Measurements from ENCODE around the gene SPATA7. TPM values are rescaled to one million over a fixed set of nuclear protein-coding genes. Genes with fewer than 3 reads are reported as not detected.

The SPATA7 gene
- total and polyA plus RNA-seq, 4 donors: 2.9 to 5.0 (median 4.4) TPM

DNA sequence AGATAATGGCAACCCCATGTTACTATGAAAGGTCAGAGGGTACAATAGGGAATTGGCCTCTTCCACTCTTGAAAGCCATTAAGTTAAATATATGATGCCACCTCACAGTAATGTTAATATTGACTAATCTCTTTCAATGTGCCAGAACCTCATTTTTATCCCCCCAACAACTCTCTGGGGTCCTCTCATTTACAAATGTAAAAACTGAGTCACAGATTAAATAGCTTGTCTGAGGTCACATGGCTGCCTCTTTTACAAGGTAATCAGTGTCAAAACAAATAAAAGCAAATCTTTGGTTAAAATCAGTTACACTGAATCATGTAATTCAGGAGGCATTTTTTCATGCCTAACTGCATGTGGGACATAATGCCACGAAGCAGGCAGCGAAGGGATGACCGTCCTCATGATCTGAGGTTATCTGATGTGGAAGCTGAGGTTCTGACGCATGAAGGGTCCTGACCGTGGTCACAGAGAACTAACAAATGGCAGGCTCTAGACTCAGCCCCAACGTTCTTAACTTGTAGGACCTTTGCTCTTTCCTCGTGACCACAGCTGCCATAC, 90.8 kb downstream of the SPATA7 start:
- WGBS: 93% methylated on average over 7 of the region's 7 CpGs
- H3K9ac ChIP-seq (ENCODE audit: low read depth in 1 of 2, low read length in 2 of 2): no peak overlapping the region
- DNase-seq (ENCODE audit: low spot score): no peak
- TF ChIP-seq ATF3 (IDR thresholded peaks at IDR 0.05): no peak
- TF ChIP-seq GABPA (IDR thresholded peaks at IDR 0.05 in 1 of 2, conservative IDR thresholded peaks at IDR 0.05 in 1 of 2): no peak
- TF ChIP-seq NR2F2 (IDR thresholded peaks at IDR 0.05): no peak
- no peak for TF ChIP-seq JUND (IDR thresholded peaks at IDR 0.05)
- no peak for TF ChIP-seq FOXA1 (IDR thresholded peaks at IDR 0.05)
- no peak for TF ChIP-seq HNF4G (IDR thresholded peaks at IDR 0.05)
- TF ChIP-seq EGR1 (IDR thresholded peaks at IDR 0.05; ENCODE audit: low read depth in 2 of 2): no peak
- no peak for TF ChIP-seq HNF4A (conservative IDR thresholded peaks at IDR 0.05)
- no peak for TF ChIP-seq FOXA2 (IDR thresholded peaks at IDR 0.05)
- TF ChIP-seq RAD21 (IDR thresholded peaks at IDR 0.05): no peak
- no peak for TF ChIP-seq MAX (IDR thresholded peaks at IDR 0.05)
- TF ChIP-seq CTCF (IDR thresholded peaks at IDR 0.05; ENCODE audit: low read depth, low read length, missing input control): no peak
- TF ChIP-seq SP1 (IDR thresholded peaks at IDR 0.05): no peak
- TF ChIP-seq RXRA (IDR thresholded peaks at IDR 0.05): no peak
- no peak for TF ChIP-seq ZBTB33 (IDR thresholded peaks at IDR 0.05)
- no peak for TF ChIP-seq TAF1 (conservative IDR thresholded peaks at IDR 0.05)
- no peak for TF ChIP-seq YY1 (IDR thresholded peaks at IDR 0.05)
- TF ChIP-seq, protein P1, sequence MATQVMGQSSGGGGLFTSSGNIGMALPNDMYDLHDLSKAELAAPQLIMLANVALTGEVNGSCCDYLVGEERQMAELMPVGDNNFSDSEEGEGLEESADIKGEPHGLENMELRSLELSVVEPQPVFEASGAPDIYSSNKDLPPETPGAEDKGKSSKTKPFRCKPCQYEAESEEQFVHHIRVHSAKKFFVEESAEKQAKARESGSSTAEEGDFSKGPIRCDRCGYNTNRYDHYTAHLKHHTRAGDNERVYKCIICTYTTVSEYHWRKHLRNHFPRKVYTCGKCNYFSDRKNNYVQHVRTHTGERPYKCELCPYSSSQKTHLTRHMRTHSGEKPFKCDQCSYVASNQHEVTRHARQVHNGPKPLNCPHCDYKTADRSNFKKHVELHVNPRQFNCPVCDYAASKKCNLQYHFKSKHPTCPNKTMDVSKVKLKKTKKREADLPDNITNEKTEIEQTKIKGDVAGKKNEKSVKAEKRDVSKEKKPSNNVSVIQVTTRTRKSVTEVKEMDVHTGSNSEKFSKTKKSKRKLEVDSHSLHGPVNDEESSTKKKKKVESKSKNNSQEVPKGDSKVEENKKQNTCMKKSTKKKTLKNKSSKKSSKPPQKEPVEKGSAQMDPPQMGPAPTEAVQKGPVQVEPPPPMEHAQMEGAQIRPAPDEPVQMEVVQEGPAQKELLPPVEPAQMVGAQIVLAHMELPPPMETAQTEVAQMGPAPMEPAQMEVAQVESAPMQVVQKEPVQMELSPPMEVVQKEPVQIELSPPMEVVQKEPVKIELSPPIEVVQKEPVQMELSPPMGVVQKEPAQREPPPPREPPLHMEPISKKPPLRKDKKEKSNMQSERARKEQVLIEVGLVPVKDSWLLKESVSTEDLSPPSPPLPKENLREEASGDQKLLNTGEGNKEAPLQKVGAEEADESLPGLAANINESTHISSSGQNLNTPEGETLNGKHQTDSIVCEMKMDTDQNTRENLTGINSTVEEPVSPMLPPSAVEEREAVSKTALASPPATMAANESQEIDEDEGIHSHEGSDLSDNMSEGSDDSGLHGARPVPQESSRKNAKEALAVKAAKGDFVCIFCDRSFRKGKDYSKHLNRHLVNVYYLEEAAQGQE (IDR thresholded peaks at IDR 0.05): no peak
- H3K36me3 ChIP-seq (ENCODE audit: control insufficient read depth in 4 of 4, insufficient read depth in 3 of 4, low read depth in 1 of 4, low read length in 3 of 4): peaks cover 8 to 44% (median 20%) of the 10 kb centered on the region in 4 donors
- H3K27ac ChIP-seq (ENCODE audit: low read depth in 1 of 2, low read length in 2 of 2): no peak overlapping the region
- no peak overlapping the region for H3K4me3 ChIP-seq (ENCODE audit: low read depth in 1 of 3, low read length in 3 of 3)
- no peaks in the 10 kb centered on the region for H3K4me1 ChIP-seq (ENCODE audit: control insufficient read depth in 4 of 4, insufficient read depth in 4 of 4, low read length in 3 of 4)
- no peaks in the 10 kb centered on the region for H3K27me3 ChIP-seq (ENCODE audit: control insufficient read depth in 4 of 4, insufficient read depth in 4 of 4, low read length in 3 of 4)
- peaks cover 0 to 3% (median 0%) of the 10 kb centered on the region in 4 donors for H3K9me3 ChIP-seq (ENCODE audit: control insufficient read depth in 4 of 4, low read length in 3 of 4)
